Endothelial cell of umbilical vein (primary cell): ENCODE results near the gene SIRT3. TPM values are rescaled to one million over a fixed set of nuclear protein-coding genes. Genes with fewer than 3 reads are reported as not detected.

Experiments used
- BruUV-seq: library from RNA; stranded (reverse); fragments of 400-500 nt; replicated peaks from 2 replicates; lab custom pipeline; 2021; lab: Mats Ljungman, UMichigan
- CTCF ChIA-PET: fragments of 300-600, 350-600 bp; sonication (Branson Sonifier 250); formaldehyde crosslinking; loops from one replicate; lab custom pipeline; 2021; ENCODE audit warnings: antibody characterized with exemption, inconsistent platforms; lab: Charles Lee
- POLR2A ChIA-PET: fragments of 300-600, 350-600 bp; sonication (Branson Sonifier 250); formaldehyde crosslinking; loops from one replicate; lab custom pipeline; 2021; ENCODE audit warnings: antibody characterized with exemption, inconsistent platforms; lab: Charles Lee
- DNase-seq: peaks from one replicate; pipeline ENCODE4 v3.0.0-alpha.2; 2011; ENCODE audit warnings: low read depth, low spot score
- FAIRE-seq: peaks from 2 replicates; lab custom pipeline; 2011; peaks lifted over from hg19 to GRCh38; lab: Jason Lieb, UNC
- H2AFZ ChIP-seq: 2 replicates; pipeline ENCODE4 v1.6.0; 2012; ENCODE audit warnings: low read depth, low read length, control low read depth, inconsistent platforms
- H3K27ac ChIP-seq: 2 replicates; pipeline ENCODE4 v1.5.1; 2011; ENCODE audit warnings: low read depth, mild to moderate bottlenecking, control low read depth, low read length, moderate library complexity; ENCODE audit not compliant: insufficient read depth
- H3K27me3 ChIP-seq, 2 experiments: 2 replicates each; pipeline versions ENCODE4 v1.6.0 to v1.6.1; 2011; ENCODE audit warnings: low read length in 2 of 2, mixed read lengths in 1 of 2; ENCODE audit not compliant: control insufficient read depth in 2 of 2, insufficient read depth in 2 of 2
- H3K36me3 ChIP-seq, 2 experiments: 2 replicates in 1 of 2; 3 replicates in 1 of 2; pipeline ENCODE4 v1.5.1; 2011; ENCODE audit warnings: low read length in 2 of 2, mild to moderate bottlenecking in 1 of 2, moderate library complexity in 1 of 2; ENCODE audit not compliant: control insufficient read depth in 2 of 2, insufficient read depth in 2 of 2; ENCODE audit errors: extremely low read depth in 1 of 2
- H3K4me1 ChIP-seq: 3 replicates; pipeline ENCODE4 v1.5.1; 2011; ENCODE audit warnings: mild to moderate bottlenecking, low read length; ENCODE audit not compliant: control insufficient read depth, insufficient read depth; ENCODE audit errors: extremely low read depth
- H3K4me2 ChIP-seq: 2 replicates; pipeline ENCODE4 v1.6.1; 2011; ENCODE audit warnings: low read length, control low read depth, mixed read lengths; ENCODE audit not compliant: insufficient read depth
- H3K4me3 ChIP-seq, 3 experiments: fragments of 200-600 bp in 1 of 3; sonication (generic), shearing (Covaris generic) in 1 of 3; replicated peaks in 1 of 3; 2 replicates each; pipeline ENCODE4 v1.5.1; 2011 to 2016; ENCODE audit warnings: control low read depth in 3 of 3, low read length in 3 of 3, mild to moderate bottlenecking in 2 of 3, inconsistent platforms in 1 of 3, low read depth in 1 of 3, moderate library complexity in 1 of 3; ENCODE audit not compliant: insufficient read depth in 1 of 3
- H3K79me2 ChIP-seq: 2 replicates; pipeline ENCODE4 v1.6.0; 2012; ENCODE audit warnings: low read length, inconsistent platforms; ENCODE audit not compliant: control insufficient read depth, insufficient read depth
- H3K9ac ChIP-seq: replicated peaks from 2 replicates; pipeline ENCODE3; 2011; ENCODE audit warnings: low read length, control low read depth; ENCODE audit not compliant: insufficient read depth; ENCODE audit errors: extremely low read depth
- H3K9me1 ChIP-seq: replicated peaks from 3 replicates; pipeline ENCODE4 v1.6.0; 2011; ENCODE audit warnings: mild to moderate bottlenecking, low read length; ENCODE audit not compliant: control insufficient read depth, insufficient read depth; ENCODE audit errors: extremely low read depth
- H3K9me3 ChIP-seq: replicated peaks from 2 replicates; pipeline ENCODE4 v1.5.1; 2012; ENCODE audit warnings: low read length, inconsistent platforms; ENCODE audit not compliant: control insufficient read depth, insufficient read depth
- H4K20me1 ChIP-seq: replicated peaks from 2 replicates; pipeline ENCODE3; 2011; ENCODE audit warnings: mild to moderate bottlenecking, low read length; ENCODE audit not compliant: control insufficient read depth, insufficient read depth; ENCODE audit errors: extremely low read depth
- EZH2 ChIP-seq: IDR thresholded peaks from 2 replicates; pipeline ENCODE4 v1.6.1; 2012; ENCODE audit warnings: borderline replicate concordance, low read depth, mild to moderate bottlenecking, moderate library complexity, low read length, inconsistent platforms; ENCODE audit not compliant: severe bottlenecking
- FOS ChIP-seq: IDR thresholded peaks from 2 replicates; pipeline ENCODE4 v1.6.1; 2011; ENCODE audit warnings: mild to moderate bottlenecking, low read length, moderate library complexity, borderline replicate concordance; ENCODE audit not compliant: insufficient read depth
- GATA2 ChIP-seq: IDR thresholded peaks from 2 replicates; pipeline ENCODE4 v1.7.0; 2011; ENCODE audit warnings: low read depth, mild to moderate bottlenecking, moderate library complexity, mixed read lengths, low read length; ENCODE audit not compliant: insufficient read length, insufficient read depth
- JUN ChIP-seq: IDR thresholded peaks from 2 replicates; pipeline ENCODE4 v1.6.1; 2011; ENCODE audit warnings: borderline replicate concordance, low read depth; ENCODE audit not compliant: insufficient read length, insufficient read depth
- MYC ChIP-seq: IDR thresholded peaks from one replicate; pipeline ENCODE4 v1.6.1; 2011; ENCODE audit warnings: mild to moderate bottlenecking, low read depth, low read length
- POLR2A ChIP-seq: IDR thresholded peaks from 2 replicates; pipeline ENCODE4 v1.6.1; 2012; ENCODE audit warnings: low read depth, mild to moderate bottlenecking, control low read depth, low read length
- POLR2AphosphoS5 ChIP-seq: IDR thresholded peaks from 2 replicates; pipeline ENCODE4 v1.6.1; 2012; ENCODE audit warnings: low read depth, mild to moderate bottlenecking, control low read depth, low read length, moderate library complexity; ENCODE audit not compliant: insufficient read depth
- dilution Hi-C: fragments of 300-500 bp; cut with MboI; formaldehyde crosslinking; loops from one replicate; pipeline ENCODE4 v1.15.0; 2019; ENCODE audit warnings: low sequenced_read_pairs; ENCODE audit not compliant: extremely low pct_ligation_motif_present
- intact Hi-C: fragments of 100-400 bp; cut with micrococcal nuclease; formaldehyde crosslinking; loops from one replicate; pipeline ENCODE4 v1.10.0; 2022
- polyA plus RNA-seq, 4 experiments: library from polyadenylated mRNA; depleted of rRNA in 3 of 4; stranded (reverse) in 3 of 4; unstranded in 1 of 4; fragments of >200 nt; gene quantifications; 2 replicates each; pipeline versions ENCODE4 v1.2.1 to v1.2.3, GENCODE V29; 2011 to 2012; ENCODE audit warnings: missing spikeins in 1 of 4
- total RNA-seq: library from RNA; stranded (reverse); gene quantifications from 2 replicates; pipeline ENCODE4 v1.2.3, GENCODE V29; 2021
- TF ChIP-seq, protein P1 (sequence below), 2 donors: IDR thresholded peaks; 1 replicate in 1 of 2; 2 replicates in 1 of 2; pipeline ENCODE4 v1.5.1; 2011; ENCODE audit warnings: low read length in 2 of 2, mild to moderate bottlenecking in 2 of 2, moderate library complexity in 2 of 2, control low read depth in 1 of 2, inconsistent platforms in 1 of 2, low read depth in 1 of 2; ENCODE audit not compliant: insufficient read depth in 1 of 2; ENCODE audit errors: extremely low read depth in 1 of 2
- TF ChIP-seq, protein P2 (sequence below): IDR thresholded peaks from 2 replicates; pipeline ENCODE4 v1.6.1; 2011; ENCODE audit not compliant: insufficient read depth, insufficient read length

SIRT3 gene
- total and polyA plus RNA-seq, 2 donors (not counting 3 experiments of a cell fraction or from before 2014, with no cell fraction given) = 12.0 to 18.3 TPM

DNA sequence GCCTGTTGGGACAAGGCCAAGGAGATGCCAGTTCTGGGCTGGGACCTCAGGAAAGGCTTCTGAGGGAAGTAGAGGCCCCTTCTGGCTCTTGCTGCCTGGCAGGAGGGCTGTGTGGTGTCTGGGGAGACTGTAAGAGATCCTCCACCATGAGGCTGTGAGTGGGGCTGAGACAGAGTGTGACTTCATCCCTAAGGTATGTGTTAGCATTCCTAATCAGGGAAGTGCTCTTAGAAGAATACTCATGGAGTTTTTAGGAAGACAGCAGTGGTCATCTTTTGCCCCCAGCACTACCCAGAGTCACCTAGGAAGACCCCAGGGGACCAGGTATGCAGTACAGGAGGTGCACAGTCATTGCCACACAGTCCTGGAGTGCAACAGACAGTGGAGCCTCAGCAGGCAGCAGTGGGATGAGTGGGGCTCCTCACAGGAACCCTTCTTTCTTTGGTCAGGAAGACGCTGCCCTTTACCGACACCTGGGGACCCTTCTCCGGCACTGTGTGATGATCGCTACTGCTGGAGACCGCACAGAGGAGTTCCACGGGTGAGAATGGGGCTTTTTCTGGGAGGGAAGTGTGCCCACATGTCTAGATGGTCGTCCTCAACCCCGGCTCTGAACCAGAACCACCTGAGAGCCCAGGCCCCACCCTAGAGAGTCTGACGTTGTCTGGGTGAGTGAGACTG, 25.9 kb downstream of the SIRT3 start:
- POLR2A ChIA-PET = no interaction called here

More for the DNA sequence above, 25.9 kb downstream of the SIRT3 start:
- DNase-seq (no peak), FAIRE-seq (no peak)
- H3K27ac ChIP-seq = peak overlapping the region; percentile 47
- intact Hi-C loops (no loop called here), dilution Hi-C loops (no loop called here)
- CTCF ChIA-PET = interaction anchor here (1.5 kb wide), 1 partner anchor 12 kb away, joined by 5 read pairs; no protein-coding TSS in a partner anchor
- H3K36me3 ChIP-seq = peaks cover 29 to 44% of the 10 kb centered on the region in 2 experiments
- H3K9me1 ChIP-seq = no peaks in the 10 kb centered on the region
- H4K20me1 ChIP-seq = no peaks in the 10 kb centered on the region
- H3K4me1 ChIP-seq = peaks cover 23% of the 10 kb centered on the region
- no TSS peak for BruUV-seq
- no peak overlapping the region for H2AFZ ChIP-seq
- H3K9ac ChIP-seq = peak overlapping the region; percentile 6
- TF ChIP-seq POLR2AphosphoS5 (no peak), POLR2A (no peak), MYC (no peak), JUN (no peak), FOS (no peak), EZH2 (no peak), GATA2 (no peak)
- TF ChIP-seq, protein P1, sequence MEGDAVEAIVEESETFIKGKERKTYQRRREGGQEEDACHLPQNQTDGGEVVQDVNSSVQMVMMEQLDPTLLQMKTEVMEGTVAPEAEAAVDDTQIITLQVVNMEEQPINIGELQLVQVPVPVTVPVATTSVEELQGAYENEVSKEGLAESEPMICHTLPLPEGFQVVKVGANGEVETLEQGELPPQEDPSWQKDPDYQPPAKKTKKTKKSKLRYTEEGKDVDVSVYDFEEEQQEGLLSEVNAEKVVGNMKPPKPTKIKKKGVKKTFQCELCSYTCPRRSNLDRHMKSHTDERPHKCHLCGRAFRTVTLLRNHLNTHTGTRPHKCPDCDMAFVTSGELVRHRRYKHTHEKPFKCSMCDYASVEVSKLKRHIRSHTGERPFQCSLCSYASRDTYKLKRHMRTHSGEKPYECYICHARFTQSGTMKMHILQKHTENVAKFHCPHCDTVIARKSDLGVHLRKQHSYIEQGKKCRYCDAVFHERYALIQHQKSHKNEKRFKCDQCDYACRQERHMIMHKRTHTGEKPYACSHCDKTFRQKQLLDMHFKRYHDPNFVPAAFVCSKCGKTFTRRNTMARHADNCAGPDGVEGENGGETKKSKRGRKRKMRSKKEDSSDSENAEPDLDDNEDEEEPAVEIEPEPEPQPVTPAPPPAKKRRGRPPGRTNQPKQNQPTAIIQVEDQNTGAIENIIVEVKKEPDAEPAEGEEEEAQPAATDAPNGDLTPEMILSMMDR (IDR thresholded peaks at IDR 0.05; ENCODE audit: extremely low read depth in 1 of 2, insufficient read depth in 1 of 2, low read depth in 1 of 2, low read length in 2 of 2) = no peak
- TF ChIP-seq, protein P2, sequence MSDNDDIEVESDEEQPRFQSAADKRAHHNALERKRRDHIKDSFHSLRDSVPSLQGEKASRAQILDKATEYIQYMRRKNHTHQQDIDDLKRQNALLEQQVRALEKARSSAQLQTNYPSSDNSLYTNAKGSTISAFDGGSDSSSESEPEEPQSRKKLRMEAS = no peak
- H3K4me2 ChIP-seq = peak overlapping the region; percentile 75
- H3K4me3 ChIP-seq = peak overlapping the region in 1 of 3 experiments; percentile 69
- peaks cover 48% of the 10 kb centered on the region for H3K79me2 ChIP-seq
- no peaks in the 10 kb centered on the region for H3K9me3 ChIP-seq
- no peaks in the 10 kb centered on the region for H3K27me3 ChIP-seq
